Keratinocyte (primary cell): ENCODE results near the gene TMEM126A. TPM values are rescaled to one million over a fixed set of nuclear protein-coding genes. Genes with fewer than 3 reads are reported as not detected.
"Not testable (repeated sequence)": the region's sequence is repeated elsewhere in the genome, so short reads cannot be mapped to it uniquely, and the experiment has no call there.

Experiments
- DNase-seq: peaks from one replicate; pipeline ENCODE4 v3.0.0-alpha.2; 2011; ENCODE audit warnings: low read depth, missing footprints, low spot score
- FAIRE-seq: peaks from 2 replicates; lab custom pipeline; 2011; peaks lifted over from hg19 to GRCh38; lab: Jason Lieb, UNC
- H2AFZ ChIP-seq: 2 replicates; pipeline ENCODE4 v1.6.0; 2012; ENCODE audit warnings: low read length, control low read depth, inconsistent platforms; ENCODE audit not compliant: control insufficient read depth
- H3K27ac ChIP-seq: 2 replicates; pipeline ENCODE4 v1.5.1; 2011; ENCODE audit warnings: low read length; ENCODE audit not compliant: control insufficient read depth, insufficient read depth
- H3K27me3 ChIP-seq: 3 replicates; pipeline ENCODE4 v1.6.0; 2011; ENCODE audit warnings: low read length; ENCODE audit not compliant: control insufficient read depth, insufficient read depth; ENCODE audit errors: extremely low read depth
- H3K36me3 ChIP-seq, 2 experiments: 2 replicates in 1 of 2; 3 replicates in 1 of 2; pipeline ENCODE4 v1.5.1; 2011; ENCODE audit warnings: low read length in 2 of 2, mild to moderate bottlenecking in 1 of 2; ENCODE audit not compliant: control insufficient read depth in 2 of 2, insufficient read depth in 2 of 2; ENCODE audit errors: extremely low read depth in 1 of 2
- H3K4me1 ChIP-seq: 3 replicates; pipeline ENCODE4 v1.5.1; 2011; ENCODE audit warnings: low read length; ENCODE audit not compliant: control insufficient read depth, insufficient read depth; ENCODE audit errors: extremely low read depth
- H3K4me2 ChIP-seq: 3 replicates; pipeline ENCODE4 v1.6.0; 2011; ENCODE audit warnings: low read depth, low read length; ENCODE audit not compliant: control insufficient read depth, insufficient read depth; ENCODE audit errors: extremely low read depth
- H3K4me3 ChIP-seq, 3 experiments: fragments of 200-600 bp in 1 of 3; sonication (generic) in 1 of 3; 2 replicates in 2 of 3; 3 replicates in 1 of 3; pipeline ENCODE4 v1.5.1; 2011 to 2016; ENCODE audit warnings: low read length in 3 of 3, mild to moderate bottlenecking in 3 of 3, control low read depth in 2 of 3, inconsistent platforms in 1 of 3, low read depth in 1 of 3, mixed read lengths in 1 of 3, mixed run types in 1 of 3, moderate library complexity in 1 of 3; ENCODE audit not compliant: control insufficient read depth in 2 of 3, insufficient read depth in 2 of 3; ENCODE audit errors: extremely low read depth in 1 of 3
- H3K79me2 ChIP-seq: 2 replicates; pipeline ENCODE4 v1.6.0; 2012; ENCODE audit warnings: low read length; ENCODE audit not compliant: control insufficient read depth, insufficient read depth
- H3K9ac ChIP-seq: 3 replicates; pipeline ENCODE4 v1.6.0; 2011; ENCODE audit warnings: low read length; ENCODE audit not compliant: control insufficient read depth, insufficient read depth; ENCODE audit errors: extremely low read depth
- H3K9me1 ChIP-seq: 3 replicates; pipeline ENCODE4 v1.6.0; 2011; ENCODE audit warnings: low read length; ENCODE audit not compliant: control insufficient read depth, insufficient read depth; ENCODE audit errors: extremely low read depth
- H3K9me3 ChIP-seq: 2 replicates; pipeline ENCODE4 v1.5.1; 2012; ENCODE audit warnings: low read depth, low read length; ENCODE audit not compliant: control insufficient read depth
- H4K20me1 ChIP-seq: 3 replicates; pipeline ENCODE4 v1.6.0; 2011; ENCODE audit warnings: low read length; ENCODE audit not compliant: control insufficient read depth, insufficient read depth; ENCODE audit errors: extremely low read depth
- EZH2 ChIP-seq: IDR thresholded peaks from one replicate; pipeline ENCODE4 v1.6.1; 2012; ENCODE audit warnings: inconsistent platforms, mild to moderate bottlenecking, low read length, moderate library complexity
- dilution Hi-C: fragments of 300-500 bp; cut with MboI; formaldehyde crosslinking; loops from one replicate; pipeline ENCODE4 v1.7.0; 2020; ENCODE audit warnings: low sequenced_read_pairs; ENCODE audit not compliant: extremely low pct_ligation_motif_present
- polyA plus RNA-seq, 5 experiments: library from polyadenylated mRNA; depleted of rRNA in 3 of 5; stranded (reverse) in 3 of 5; stranded (forward) in 1 of 5; unstranded in 1 of 5; fragments of >200 nt; gene quantifications; 1 replicate in 1 of 5; 2 replicates in 3 of 5; 3 replicates in 1 of 5; pipeline versions ENCODE4 v1.2.1 to v1.2.3, GENCODE V29; 2011 to 2012; ENCODE audit warnings: missing spikeins in 2 of 5, low read depth in 1 of 5, low replicate concordance in 1 of 5
- TF ChIP-seq, protein P1 (sequence below), 3 experiments: IDR thresholded peaks in 1 of 3; conservative IDR thresholded peaks in 1 of 3; optimal IDR thresholded peaks in 1 of 3; 2 replicates in 2 of 3; 3 replicates in 1 of 3; pipeline versions ENCODE3 to v1.5.1; 2011; ENCODE audit warnings: low read length in 3 of 3, mild to moderate bottlenecking in 3 of 3, moderate library complexity in 2 of 3, control low read depth in 1 of 3, inconsistent platforms in 1 of 3; ENCODE audit not compliant: insufficient read depth in 2 of 3; ENCODE audit errors: extremely low read depth in 1 of 3

The TMEM126A gene
- polyA plus RNA-seq, 1 donor (not counting 4 experiments of a cell fraction or from before 2014, with no cell fraction given) = 70.2 TPM

DNA sequence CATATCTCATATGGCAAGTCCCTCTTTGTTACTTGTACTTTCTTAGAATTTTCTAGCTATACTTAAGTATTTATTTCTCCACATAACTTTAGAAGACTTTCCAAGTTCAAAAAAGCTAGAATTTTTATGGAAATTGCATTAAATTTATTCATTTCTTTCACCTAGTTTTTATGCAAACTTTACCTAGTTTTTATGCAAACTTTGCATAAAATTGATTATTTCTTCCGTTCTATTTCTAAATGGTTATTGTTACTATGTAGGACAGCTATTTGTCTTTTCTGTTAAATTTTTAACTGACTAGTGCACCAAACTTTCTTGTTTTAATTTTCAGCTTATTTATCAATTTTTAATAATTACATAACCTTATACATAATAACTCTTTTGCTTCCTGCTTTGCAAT lies 20.4 kb downstream of the TMEM126A start:
- dilution Hi-C loops = no loop called here
- no peaks in the 10 kb centered on the region for H3K36me3 ChIP-seq
- TF ChIP-seq, protein P1, sequence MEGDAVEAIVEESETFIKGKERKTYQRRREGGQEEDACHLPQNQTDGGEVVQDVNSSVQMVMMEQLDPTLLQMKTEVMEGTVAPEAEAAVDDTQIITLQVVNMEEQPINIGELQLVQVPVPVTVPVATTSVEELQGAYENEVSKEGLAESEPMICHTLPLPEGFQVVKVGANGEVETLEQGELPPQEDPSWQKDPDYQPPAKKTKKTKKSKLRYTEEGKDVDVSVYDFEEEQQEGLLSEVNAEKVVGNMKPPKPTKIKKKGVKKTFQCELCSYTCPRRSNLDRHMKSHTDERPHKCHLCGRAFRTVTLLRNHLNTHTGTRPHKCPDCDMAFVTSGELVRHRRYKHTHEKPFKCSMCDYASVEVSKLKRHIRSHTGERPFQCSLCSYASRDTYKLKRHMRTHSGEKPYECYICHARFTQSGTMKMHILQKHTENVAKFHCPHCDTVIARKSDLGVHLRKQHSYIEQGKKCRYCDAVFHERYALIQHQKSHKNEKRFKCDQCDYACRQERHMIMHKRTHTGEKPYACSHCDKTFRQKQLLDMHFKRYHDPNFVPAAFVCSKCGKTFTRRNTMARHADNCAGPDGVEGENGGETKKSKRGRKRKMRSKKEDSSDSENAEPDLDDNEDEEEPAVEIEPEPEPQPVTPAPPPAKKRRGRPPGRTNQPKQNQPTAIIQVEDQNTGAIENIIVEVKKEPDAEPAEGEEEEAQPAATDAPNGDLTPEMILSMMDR (optimal IDR thresholded peaks at IDR 0.05 in 1 of 3, IDR thresholded peaks at IDR 0.05 in 1 of 3, conservative IDR thresholded peaks at IDR 0.05 in 1 of 3; ENCODE audit: extremely low read depth in 1 of 3, insufficient read depth in 2 of 3, low read length in 3 of 3) = no peak
- no peak for TF ChIP-seq EZH2
- H3K27ac ChIP-seq = no peak overlapping the region
- no peak for DNase-seq
- no peaks in the 10 kb centered on the region for H3K9me1 ChIP-seq
- no peak for FAIRE-seq
- H2AFZ ChIP-seq = no peak overlapping the region
- H3K9ac ChIP-seq = no peak overlapping the region
- no peak overlapping the region for H3K4me2 ChIP-seq
- H3K9me3 ChIP-seq = no peaks in the 10 kb centered on the region
- H3K27me3 ChIP-seq = no peaks in the 10 kb centered on the region
- H3K79me2 ChIP-seq = peaks cover 17% of the 10 kb centered on the region
- H3K4me1 ChIP-seq = peaks cover 3% of the 10 kb centered on the region
- H4K20me1 ChIP-seq = peaks cover 7% of the 10 kb centered on the region
- no peak overlapping the region for H3K4me3 ChIP-seq

DNA sequence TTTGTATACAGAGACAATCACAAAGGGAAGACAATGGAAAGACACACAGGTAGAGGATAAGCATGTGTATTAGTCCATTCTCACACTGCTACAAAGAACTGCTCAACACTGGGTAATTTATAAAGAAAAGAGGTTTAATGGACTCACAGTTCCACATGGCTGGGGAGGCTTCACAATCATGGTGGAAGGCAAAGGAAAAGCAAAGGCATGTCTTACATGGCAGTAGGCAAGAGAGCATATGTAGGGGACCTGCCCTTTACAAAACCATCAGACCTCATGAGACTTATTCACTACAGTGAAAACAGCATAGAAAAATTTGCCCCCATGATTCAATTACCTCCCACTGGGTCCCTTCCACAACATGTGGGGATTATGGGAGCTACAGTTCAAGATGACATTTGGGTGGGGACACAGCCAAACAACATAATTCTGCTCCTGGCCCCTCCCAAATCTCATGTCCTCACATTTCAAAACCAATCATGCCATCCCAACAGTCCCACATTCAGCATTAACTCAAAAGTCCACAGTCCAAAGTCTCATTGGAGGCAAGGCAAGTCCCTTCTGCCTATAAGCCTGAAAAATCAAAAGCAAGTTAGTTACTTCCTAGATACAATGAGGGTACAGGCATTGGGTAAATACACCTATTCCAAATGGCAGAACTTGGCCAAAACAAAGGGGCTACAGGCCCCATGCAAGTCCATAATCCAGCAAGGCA lies 23.3 kb downstream of the TMEM126A start:
- H3K4me2 ChIP-seq, H2AFZ ChIP-seq, H4K20me1 ChIP-seq, H3K9me1 ChIP-seq, dilution Hi-C loops, DNase-seq, H3K27me3 ChIP-seq, H3K27ac ChIP-seq, H3K4me3 ChIP-seq, H3K9ac ChIP-seq, H3K79me2 ChIP-seq, H3K4me1 ChIP-seq, H3K9me3 ChIP-seq, H3K36me3 ChIP-seq, FAIRE-seq: not testable (repeated sequence)
